ENCODE measurements around the gene MINDY3.

- no peak for TF ChIP-seq POLR2A (IDR thresholded peaks at IDR 0.05)
- TF ChIP-seq, protein P1, sequence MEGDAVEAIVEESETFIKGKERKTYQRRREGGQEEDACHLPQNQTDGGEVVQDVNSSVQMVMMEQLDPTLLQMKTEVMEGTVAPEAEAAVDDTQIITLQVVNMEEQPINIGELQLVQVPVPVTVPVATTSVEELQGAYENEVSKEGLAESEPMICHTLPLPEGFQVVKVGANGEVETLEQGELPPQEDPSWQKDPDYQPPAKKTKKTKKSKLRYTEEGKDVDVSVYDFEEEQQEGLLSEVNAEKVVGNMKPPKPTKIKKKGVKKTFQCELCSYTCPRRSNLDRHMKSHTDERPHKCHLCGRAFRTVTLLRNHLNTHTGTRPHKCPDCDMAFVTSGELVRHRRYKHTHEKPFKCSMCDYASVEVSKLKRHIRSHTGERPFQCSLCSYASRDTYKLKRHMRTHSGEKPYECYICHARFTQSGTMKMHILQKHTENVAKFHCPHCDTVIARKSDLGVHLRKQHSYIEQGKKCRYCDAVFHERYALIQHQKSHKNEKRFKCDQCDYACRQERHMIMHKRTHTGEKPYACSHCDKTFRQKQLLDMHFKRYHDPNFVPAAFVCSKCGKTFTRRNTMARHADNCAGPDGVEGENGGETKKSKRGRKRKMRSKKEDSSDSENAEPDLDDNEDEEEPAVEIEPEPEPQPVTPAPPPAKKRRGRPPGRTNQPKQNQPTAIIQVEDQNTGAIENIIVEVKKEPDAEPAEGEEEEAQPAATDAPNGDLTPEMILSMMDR (IDR thresholded peaks at IDR 0.05): no peak
- TF ChIP-seq POLR2AphosphoS5 (IDR thresholded peaks at IDR 0.05): no peak
Observed at GRCh38 chr10:15813415-15813814, 46.9 kb downstream of the MINDY3 start.
